Measurements from ENCODE around the gene EPN3. TPM values are rescaled to one million over a fixed set of nuclear protein-coding genes. Genes with fewer than 3 reads are reported as not detected.

EPN3 gene
- total RNA-seq, 1 donor from 2014 or later: 0.84 TPM

DNA sequence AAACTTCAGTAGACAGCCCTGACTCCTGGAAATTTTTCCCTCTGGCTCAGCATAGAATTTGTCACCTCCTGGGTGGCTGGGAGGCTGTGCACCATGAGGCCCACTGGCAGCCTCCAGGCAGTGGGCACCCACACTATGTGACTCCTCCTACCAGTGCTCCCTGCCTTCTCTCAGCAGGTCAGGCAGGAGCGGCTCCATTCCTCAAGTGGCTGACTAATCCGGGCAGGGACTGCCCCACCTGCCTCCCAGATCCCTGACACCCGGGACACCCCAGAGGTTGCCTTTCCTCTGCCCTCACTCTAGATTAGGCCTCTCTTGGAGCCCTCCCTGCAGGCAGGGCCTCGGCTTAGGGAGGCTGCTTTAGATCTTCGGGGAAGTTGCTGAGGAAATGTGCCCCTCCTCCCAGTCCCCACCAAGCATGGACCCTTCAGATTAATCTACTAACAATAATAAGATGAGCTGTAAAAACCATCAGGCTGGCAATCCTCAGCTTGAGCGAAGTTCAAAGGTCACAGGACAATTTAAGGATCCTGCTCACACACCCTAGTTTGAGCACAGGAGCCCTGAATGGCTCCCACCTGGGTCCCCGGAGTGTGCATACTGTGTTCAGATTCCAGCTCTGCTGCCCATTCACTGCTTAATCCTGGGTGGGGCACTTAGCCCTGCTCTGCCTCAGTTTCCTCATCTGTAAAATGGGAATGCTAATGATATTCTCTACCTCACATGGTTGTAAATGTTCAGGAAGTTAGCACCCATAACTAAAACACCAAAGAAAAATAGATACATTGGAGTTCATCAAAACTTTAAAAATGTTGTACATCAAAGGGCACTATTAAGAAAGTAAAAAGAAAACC, 34.3 kb upstream of the EPN3 start:
- H3K27me3 ChIP-seq (ENCODE audit: control insufficient read depth, insufficient read depth, low read length): no peaks in the 10 kb centered on the region
- DNase-seq (ENCODE audit: low read depth): no peak
- TF ChIP-seq CTCF (IDR thresholded peaks at IDR 0.05; ENCODE audit: insufficient read depth, low read length, poor library complexity, severe bottlenecking): no peak
- H3K4me3 ChIP-seq (ENCODE audit: low read depth, low read length): no peak overlapping the region
- H3K36me3 ChIP-seq (ENCODE audit: control insufficient read depth, insufficient read depth, low read length): no peaks in the 10 kb centered on the region

- Histone ChIP-seq H3K4me3 (ENCODE audit: low read depth, low read length) (no peak overlapping the region), H3K27me3 (ENCODE audit: control insufficient read depth, insufficient read depth, low read length) (no peaks in the 10 kb centered on the region), H3K36me3 (ENCODE audit: control insufficient read depth, insufficient read depth, low read length) (no peaks in the 10 kb centered on the region)
- DNase-seq (ENCODE audit: low read depth): no peak
- no peak for TF ChIP-seq CTCF (IDR thresholded peaks at IDR 0.05; ENCODE audit: insufficient read depth, low read length, poor library complexity, severe bottlenecking)
Measured at GRCh38 chr17:50499270-50499669, 33.3 kb upstream of the EPN3 start.

GRCh38 chr17:50499721-50500120, 32.8 kb upstream of the EPN3 start:
- H3K4me3 ChIP-seq (ENCODE audit: low read depth, low read length): no peak overlapping the region
- no peaks in the 10 kb centered on the region for H3K36me3 ChIP-seq (ENCODE audit: control insufficient read depth, insufficient read depth, low read length)
- H3K27me3 ChIP-seq (ENCODE audit: control insufficient read depth, insufficient read depth, low read length): no peaks in the 10 kb centered on the region
- DNase-seq (ENCODE audit: low read depth): no peak
- no peak for TF ChIP-seq CTCF (IDR thresholded peaks at IDR 0.05; ENCODE audit: insufficient read depth, low read length, poor library complexity, severe bottlenecking)

DNA sequence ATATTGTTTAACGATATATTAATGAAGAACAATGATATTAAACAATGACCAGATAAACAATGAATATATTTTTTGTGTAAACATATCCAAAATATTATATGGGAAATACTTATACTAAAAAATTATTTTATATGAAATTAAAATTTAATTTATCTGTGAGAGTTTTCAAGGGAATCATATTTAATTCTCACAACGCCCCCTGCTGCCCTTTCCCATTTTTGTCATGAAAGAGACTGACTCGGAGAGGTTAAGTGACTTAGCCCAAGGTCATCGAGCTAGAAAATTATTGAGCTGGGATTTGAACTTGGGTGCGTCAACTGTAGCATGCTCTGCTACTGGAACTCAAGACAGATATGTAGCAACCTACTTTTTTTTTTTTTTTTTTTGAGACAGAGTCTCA, 31.5 kb upstream of the EPN3 start:
- H3K36me3 ChIP-seq (ENCODE audit: control insufficient read depth, insufficient read depth, low read length): no peaks in the 10 kb centered on the region
- peak; percentile 41 for TF ChIP-seq CTCF (IDR thresholded peaks at IDR 0.05; ENCODE audit: insufficient read depth, low read length, poor library complexity, severe bottlenecking)
- no peak overlapping the region for H3K4me3 ChIP-seq (ENCODE audit: low read depth, low read length)
- H3K27me3 ChIP-seq (ENCODE audit: control insufficient read depth, insufficient read depth, low read length): no peaks in the 10 kb centered on the region
- no peak for DNase-seq (ENCODE audit: low read depth)

DNA sequence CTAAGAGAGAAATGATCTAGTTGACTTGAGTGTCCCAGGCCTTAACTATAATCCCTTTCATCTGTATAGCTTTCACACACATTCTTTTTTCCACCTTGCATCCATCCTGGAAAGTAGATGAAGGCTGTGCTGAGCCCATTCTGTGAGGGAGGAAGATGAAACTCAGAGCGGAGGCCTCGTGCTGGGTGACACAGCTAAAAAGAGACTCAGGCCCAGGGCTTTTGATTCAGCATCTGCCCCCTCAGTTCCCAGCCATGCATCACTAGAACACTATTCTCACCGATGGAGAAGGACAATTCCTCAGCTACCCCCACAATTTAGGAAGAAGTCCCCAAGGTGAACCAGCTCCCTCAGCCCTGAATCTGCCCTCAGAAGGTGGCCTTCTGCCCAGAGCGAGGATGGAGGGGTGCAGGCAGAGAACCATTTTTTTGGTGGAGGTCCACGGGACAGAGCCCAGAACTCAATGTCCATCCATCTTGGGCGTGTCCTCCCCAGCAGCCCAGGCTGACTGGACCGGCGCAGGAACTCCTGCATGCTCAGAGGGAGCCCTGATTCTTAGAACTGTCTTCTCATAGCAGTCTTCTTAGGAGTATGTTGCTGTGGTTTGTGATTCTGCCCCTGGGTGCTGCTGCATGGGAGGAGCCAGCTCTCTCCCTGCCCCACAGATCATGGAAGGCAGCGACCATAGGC, 30.1 kb upstream of the EPN3 start:
- no peak overlapping the region for H3K4me3 ChIP-seq (ENCODE audit: low read depth, low read length)
- no peaks in the 10 kb centered on the region for H3K27me3 ChIP-seq (ENCODE audit: control insufficient read depth, insufficient read depth, low read length)
- H3K36me3 ChIP-seq (ENCODE audit: control insufficient read depth, insufficient read depth, low read length): no peaks in the 10 kb centered on the region
- no peak for DNase-seq (ENCODE audit: low read depth)
- TF ChIP-seq CTCF (IDR thresholded peaks at IDR 0.05; ENCODE audit: insufficient read depth, low read length, poor library complexity, severe bottlenecking): no peak
